RCC 7860 (cell line): ENCODE measurements around the gene SOX18.

Source experiments
- DNase-seq: peaks from one replicate; pipeline ENCODE4 v3.0.0-alpha.2; 2015; ENCODE audit warnings: low spot score
- FAIRE-seq: peaks from 2 replicates; lab custom pipeline; 2012; peaks lifted over from hg19 to GRCh38; lab: Jason Lieb, UNC

Gene SOX18

GRCh38 chr20:64069209-64069613 is 19.8 kb upstream of the SOX18 start:
- FAIRE-seq (no peak), DNase-seq (no peak)

- FAIRE-seq: no peak
- DNase-seq: no peak
These were observed 19.2 kb upstream of the SOX18 start for GRCh38 chr20:64068386-64069208.

DNA sequence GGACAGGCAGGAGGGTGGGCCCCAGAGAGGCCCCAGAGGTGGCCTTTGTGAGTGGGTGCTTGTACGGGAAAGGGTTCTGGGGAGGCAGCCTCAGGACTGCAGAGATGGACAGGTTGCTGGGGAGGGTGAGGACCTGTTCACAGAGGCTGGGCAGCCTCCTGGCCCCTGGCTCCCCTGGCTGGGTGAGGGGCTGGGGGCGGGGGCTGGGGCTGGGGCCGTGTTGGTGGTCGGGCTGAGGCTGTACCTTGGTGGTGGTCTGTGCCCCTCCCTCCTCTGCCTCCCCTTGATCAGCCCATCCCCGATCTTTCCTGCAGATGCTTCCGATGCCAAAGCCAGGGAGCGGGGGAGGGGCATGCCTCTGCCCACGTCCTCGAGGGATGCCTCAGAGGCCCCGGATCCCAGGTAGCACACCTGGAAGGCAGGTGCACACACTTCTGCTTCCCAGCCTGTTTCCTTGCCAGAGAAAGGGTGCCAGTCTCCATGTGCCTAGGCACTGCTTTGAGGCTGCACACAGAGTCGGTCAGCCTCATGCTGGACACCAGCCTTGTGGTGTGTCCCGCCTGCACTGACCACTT is 18.4 kb upstream of the SOX18 start:
- no peak for DNase-seq
- FAIRE-seq: no peak

DNA sequence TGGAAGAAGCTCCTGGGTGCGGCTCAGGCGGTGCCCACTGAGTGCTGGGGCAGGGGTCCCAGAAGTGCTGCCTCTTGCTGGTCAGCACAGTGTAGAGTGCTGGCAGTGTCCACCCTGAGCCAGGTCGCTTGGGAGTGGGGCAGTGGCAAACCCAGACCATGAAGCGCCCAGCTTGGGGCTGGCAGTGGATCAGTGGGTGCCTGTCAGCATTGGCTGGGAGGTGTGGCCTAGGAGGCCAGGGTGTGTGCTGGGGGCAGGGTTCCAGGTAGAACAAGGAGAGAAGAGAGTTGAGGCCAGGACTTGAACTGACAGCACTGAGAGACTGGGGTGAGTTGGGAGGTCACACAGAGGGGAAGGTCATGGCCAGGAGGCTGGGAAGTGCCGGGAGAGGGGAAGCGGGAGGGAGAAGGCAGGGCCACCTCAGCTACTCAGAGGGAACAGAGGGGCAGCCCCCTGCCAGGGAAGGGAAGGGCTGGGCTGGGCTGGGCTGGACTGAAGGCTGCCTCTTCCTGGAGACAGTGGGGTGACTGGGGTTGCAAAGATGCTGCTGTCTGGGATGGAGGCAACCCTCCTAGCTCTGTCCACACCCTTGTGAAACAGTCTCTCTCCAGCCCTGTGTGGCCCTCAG is 17.7 kb upstream of the SOX18 start:
- FAIRE-seq (no peak), DNase-seq (no peak)

- peak; percentile 87 for FAIRE-seq
- peak; percentile 94 for DNase-seq
These were observed 16.5 kb upstream of the SOX18 start for GRCh38 chr20:64065974-64066343.

- DNase-seq (no peak), FAIRE-seq (no peak)
These were observed 15.9 kb upstream of the SOX18 start for GRCh38 chr20:64065062-64065973.

DNA sequence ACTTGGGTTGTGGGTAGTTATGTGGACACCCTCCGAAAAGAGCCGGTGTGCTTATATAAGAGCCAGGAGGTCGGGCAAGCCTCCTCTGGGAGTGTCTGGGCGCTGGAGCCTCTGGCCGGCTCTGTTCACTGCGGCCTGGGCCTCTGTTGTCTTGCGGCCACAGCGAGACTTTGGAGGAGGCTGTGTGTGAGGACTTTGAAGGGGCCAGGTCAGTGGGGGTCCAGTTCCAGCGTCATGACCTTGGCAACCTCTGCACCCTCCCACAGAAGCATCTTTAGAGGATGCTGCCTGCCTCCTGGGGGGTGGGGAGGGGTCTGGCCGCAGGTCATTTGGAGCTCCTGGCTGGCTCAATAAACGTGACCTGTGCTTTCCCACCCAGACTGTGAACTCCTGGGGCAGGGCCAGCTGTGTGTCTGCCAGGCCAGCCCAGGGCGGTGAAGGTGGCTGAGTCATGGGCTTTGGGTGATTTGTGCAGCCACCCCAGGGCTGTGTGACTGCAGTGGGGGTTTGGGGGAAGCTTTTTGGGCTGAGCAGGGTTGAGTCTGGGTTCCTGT is 14.8 kb upstream of the SOX18 start:
- DNase-seq: peak; percentile 69
- peak; percentile 77 for FAIRE-seq

- DNase-seq (no peak), FAIRE-seq (no peak)
These were observed 14.1 kb upstream of the SOX18 start for GRCh38 chr20:64063389-64064144.

GRCh38 chr20:64062596-64063388 is 13.4 kb upstream of the SOX18 start, which contains the start of gene TCEA2:
TCEA2 (plus strand) TSS chr20:64063198; CDS start chr20:64063313, 115 bp downstream.
- FAIRE-seq: no peak

GRCh38 chr20:64062276-64062595 is 12.8 kb upstream of the SOX18 start:
- DNase-seq (no peak), FAIRE-seq (no peak)

More at GRCh38 chr20:64062596-64063388, 13.4 kb upstream of the SOX18 start, which contains the start of gene TCEA2:
- DNase-seq: peak; percentile 83

- FAIRE-seq (no peak), DNase-seq (peak; percentile 48)
These were observed 9.1 kb upstream of the SOX18 start for GRCh38 chr20:64058536-64058935.

GRCh38 chr20:64057628-64058498 is 8.4 kb upstream of the SOX18 start:
- FAIRE-seq (no peak), DNase-seq (peak; percentile 40)

DNA sequence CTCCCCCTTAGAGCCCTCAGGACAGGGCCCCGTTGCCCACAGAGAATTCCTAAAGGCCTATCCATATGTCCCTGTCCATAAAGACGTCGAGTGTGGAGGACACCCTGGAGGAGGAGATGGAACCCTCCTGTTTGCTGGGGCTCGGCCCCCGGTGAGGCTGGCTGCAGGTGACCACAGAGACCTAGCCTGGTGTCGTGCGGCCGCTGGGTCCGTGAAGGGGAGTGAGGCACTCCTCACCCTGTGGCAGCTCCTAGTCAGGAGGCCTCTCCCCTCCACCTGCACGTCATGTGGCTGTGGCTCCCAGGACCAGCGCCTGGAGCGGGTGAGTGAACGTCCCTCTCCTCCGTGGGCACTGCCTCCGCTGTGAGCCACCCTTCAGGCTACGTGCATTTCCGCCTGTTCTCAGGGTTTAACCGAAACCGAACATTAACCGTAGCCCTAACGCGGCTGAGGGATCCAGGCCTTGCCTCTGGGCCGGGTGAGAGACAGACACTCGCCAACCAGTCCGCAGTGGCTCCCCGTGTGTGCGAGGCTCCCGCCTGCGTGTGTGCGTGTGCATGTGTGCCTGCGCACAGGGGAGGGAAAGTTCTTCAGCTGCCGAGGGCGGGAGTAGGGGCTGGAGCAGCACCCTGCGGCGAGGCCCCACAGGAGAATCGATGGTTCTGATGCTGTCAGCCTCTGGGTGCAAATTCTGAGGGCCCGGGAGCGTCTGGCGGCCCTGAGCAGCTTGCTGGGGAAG is 7.6 kb upstream of the SOX18 start:
- DNase-seq: no peak

DNA sequence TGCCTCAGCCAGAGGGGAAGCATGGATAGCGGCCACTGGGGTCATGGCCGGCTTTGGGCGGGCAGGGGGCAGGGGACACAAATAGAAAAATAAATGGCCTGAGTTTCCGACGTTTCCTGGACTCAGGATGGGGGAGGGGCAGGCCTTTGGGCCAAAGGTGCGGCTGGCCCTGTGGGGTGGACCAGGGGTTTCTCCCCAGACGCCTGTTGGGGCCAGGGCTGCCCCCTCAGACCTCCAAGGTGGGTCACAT is 7.1 kb upstream of the SOX18 start:
- DNase-seq: no peak
- no peak for FAIRE-seq

More for the DNA sequence above, 7.6 kb upstream of the SOX18 start:
- FAIRE-seq: no peak

GRCh38 chr20:64055893-64056638 is 6.6 kb upstream of the SOX18 start:
- DNase-seq: peak; percentile 43
- FAIRE-seq: no peak

GRCh38 chr20:64055396-64055892 is 6.0 kb upstream of the SOX18 start:
- FAIRE-seq (no peak), DNase-seq (no peak)
